RWPE1 (cell line): ENCODE data around the gene EFNA5.

Experiments
- CTCF ChIA-PET: fragments of 350-600 bp; sonication (Branson Sonifier 250); formaldehyde crosslinking; extraction: SDS; loops from one replicate; lab custom pipeline; 2021; lab: Yijun Ruan, JAX
- POLR2A ChIA-PET: fragments of 400-600 bp; formaldehyde crosslinking; extraction: SDS; loops from one replicate; lab custom pipeline; 2020; ENCODE audit warnings: antibody characterized with exemption; ENCODE audit not compliant: low non-redundant PET; lab: Yijun Ruan, JAX
- DNase-seq: peaks from one replicate; pipeline ENCODE4 v3.0.0; 2012; ENCODE audit warnings: low spot score
- H3K27ac ChIP-seq: fragments of 450-650 bp; 2 replicates; pipeline ENCODE4 v1.5.1; 2017
- TF ChIP-seq, protein P1 (sequence below): fragments of 450-650 bp; conservative IDR thresholded peaks from 2 replicates; pipeline ENCODE4 v1.5.1; 2017; ENCODE audit warnings: low read depth, mild to moderate bottlenecking

The EFNA5 gene

DNA sequence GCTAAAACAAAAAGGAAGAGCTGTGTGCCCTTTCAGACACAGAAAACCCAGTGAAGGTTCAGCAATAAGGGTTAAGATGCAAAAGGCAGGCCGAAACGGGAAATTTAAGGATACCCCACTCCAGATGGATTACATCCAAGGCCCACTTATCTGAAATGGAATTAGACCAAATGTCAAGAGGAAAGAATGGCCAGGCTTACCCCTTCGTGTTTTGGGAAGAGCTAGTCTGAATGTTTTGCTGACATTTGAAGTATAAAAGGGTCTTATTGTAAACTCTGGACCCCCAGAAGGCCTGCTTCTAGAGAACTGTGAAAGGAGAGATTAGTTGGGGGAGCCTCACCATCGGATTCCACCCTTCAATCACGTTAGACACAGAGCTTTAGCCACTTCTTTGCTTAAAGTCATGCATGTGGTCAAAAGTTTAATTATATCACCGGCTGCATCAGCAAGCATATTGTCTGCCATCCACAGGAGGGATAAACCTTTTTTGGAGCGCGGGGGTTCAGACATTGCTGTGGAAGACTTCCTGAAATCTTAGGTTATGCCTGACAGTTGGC, 93.3 kb downstream of the EFNA5 start:
- ChIA-PET POLR2A (no interaction called here), CTCF (interaction anchor here (0.6 to 1.0 kb wide), 4 partner anchors 36 to 1143 kb away, joined by 3 to 6 read pairs (median 4); no protein-coding TSS in a partner anchor)
- peak overlapping the region; percentile 63 for H3K27ac ChIP-seq

DNA sequence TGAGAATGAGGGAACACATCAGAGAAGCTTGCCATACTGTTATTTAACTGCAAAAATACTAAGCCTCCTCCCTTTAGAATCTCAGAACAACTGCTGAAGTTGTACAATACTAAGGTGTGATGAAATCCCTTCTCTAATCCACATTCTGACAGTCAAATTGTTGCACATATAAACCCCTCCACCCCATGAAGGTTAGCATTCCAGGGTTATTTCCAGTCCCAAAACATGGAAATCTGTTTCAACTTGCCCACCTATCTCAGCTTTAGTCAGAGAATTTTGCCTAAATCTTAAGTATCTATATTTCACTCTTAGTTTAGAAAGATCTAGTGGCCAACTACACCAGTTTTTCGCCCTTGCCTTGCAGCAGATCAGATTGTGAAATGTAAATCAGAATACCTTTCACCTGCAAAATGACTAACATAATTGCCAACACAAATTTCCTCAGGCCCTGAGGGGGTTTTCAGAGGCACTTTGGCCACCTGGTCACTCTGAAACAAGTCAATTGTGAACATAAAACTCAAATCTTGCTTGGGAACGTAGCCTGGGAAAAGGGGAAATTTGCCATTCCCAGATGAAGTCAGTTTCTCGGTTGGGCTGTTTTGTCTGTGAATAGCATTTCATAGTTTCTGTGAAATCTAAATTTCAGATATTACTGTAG, 93.9 kb downstream of the EFNA5 start:
- H3K27ac ChIP-seq, result peak overlapping the region; percentile 63
- TF ChIP-seq, protein P1, sequence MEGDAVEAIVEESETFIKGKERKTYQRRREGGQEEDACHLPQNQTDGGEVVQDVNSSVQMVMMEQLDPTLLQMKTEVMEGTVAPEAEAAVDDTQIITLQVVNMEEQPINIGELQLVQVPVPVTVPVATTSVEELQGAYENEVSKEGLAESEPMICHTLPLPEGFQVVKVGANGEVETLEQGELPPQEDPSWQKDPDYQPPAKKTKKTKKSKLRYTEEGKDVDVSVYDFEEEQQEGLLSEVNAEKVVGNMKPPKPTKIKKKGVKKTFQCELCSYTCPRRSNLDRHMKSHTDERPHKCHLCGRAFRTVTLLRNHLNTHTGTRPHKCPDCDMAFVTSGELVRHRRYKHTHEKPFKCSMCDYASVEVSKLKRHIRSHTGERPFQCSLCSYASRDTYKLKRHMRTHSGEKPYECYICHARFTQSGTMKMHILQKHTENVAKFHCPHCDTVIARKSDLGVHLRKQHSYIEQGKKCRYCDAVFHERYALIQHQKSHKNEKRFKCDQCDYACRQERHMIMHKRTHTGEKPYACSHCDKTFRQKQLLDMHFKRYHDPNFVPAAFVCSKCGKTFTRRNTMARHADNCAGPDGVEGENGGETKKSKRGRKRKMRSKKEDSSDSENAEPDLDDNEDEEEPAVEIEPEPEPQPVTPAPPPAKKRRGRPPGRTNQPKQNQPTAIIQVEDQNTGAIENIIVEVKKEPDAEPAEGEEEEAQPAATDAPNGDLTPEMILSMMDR, result no peak
- peak; percentile 89 for DNase-seq
- ChIA-PET POLR2A (no interaction called here), CTCF (interaction anchor here (0.6 to 0.7 kb wide), 4 partner anchors 35 to 1143 kb away, joined by 3 to 6 read pairs (median 3); no protein-coding TSS in a partner anchor)

More for the DNA sequence above, 93.3 kb downstream of the EFNA5 start:
- no peak for DNase-seq
- TF ChIP-seq, protein P1, result no peak

DNA sequence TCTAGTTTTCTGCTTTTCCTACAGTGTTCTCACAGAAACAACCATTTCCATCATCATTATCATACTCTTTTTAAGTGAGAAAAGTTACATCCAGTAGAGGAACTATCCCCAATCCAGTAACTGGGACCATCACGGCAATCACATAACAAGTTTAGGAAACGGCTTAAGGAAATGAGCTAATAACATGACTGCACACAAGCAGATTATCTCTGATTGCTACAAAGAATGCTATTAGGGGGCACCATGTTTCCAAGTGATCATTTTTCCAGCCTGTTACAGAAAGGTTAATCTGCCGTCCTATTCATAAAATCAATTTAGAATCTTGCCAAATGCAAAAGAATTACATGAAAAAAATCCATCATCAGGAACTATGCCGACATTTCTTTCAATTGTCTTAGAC, 94.6 kb downstream of the EFNA5 start:
- ChIA-PET POLR2A (no interaction called here), CTCF (interaction anchor here (0.7 kb wide), 1 partner anchor 254 kb away, joined by 3 read pairs; no protein-coding TSS in a partner anchor)
- DNase-seq, result no peak
- TF ChIP-seq, protein P1, result no peak
- H3K27ac ChIP-seq, result no peak overlapping the region

DNA sequence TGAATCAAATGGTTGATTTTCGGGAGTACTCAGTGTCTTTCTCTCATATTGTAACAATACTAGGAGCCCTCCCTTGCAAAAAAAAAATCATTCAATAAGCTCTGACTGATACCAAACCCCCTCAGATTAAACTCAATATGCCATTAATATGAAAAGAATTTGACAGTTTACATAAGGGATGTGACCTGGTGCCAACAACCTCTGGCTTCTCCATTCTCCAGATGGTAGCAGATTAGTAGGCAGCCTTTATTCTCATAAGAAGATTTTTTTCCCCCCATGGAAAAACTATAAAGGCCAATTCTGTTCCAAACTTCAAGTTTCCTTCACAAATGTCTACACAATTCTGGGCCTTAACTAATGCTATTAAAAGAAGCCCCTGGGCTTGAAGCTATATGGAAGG, 96.5 kb downstream of the EFNA5 start:
- POLR2A ChIA-PET, result no interaction called here
- CTCF ChIA-PET, result interaction anchor here (0.6 to 0.9 kb wide), 2 partner anchors 74 to 138 kb away, joined by 3 to 4 read pairs; no protein-coding TSS in a partner anchor
- DNase-seq, result no peak
- TF ChIP-seq, protein P1, result no peak
- no peak overlapping the region for H3K27ac ChIP-seq

DNA sequence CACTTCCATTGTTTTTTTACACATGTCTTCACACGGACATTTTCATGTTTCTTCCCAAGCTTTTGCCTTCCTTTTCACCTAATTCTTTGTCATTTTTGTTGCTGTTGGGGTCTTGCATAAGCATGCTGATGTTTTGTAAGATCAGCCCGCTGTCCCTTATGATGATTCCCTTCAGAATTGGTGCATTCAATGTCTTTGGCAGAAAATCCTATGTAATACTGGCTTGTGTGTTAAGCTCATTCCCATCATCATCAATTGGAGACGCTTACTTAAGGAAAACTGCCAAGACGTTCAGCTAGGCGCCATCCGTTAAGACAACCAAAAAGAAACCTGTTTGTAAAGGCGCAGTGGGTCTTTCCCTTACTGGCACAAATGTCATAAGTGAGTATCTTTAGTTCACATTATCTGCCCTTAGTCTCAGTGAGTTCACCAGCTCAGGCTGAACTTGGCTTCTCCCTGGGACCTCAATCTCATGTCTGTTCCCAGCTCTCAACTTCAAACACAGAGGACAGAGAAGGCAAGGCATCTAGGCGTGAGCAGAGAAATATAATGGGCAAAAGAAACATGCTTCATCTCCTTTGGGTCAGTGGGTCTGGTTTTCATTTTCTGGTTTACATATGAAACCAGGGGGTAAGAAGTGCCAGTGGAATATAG, 97.9 kb downstream of the EFNA5 start:
- no peak for DNase-seq
- no peak overlapping the region for H3K27ac ChIP-seq
- ChIA-PET CTCF (interaction anchor here (0.6 to 1.7 kb wide), 23 partner anchors 13 to 384 kb away, joined by 3 to 9 read pairs (median 4); no protein-coding TSS in a partner anchor), POLR2A (interaction anchor here (0.8 kb wide), 1 partner anchor 16 kb away, joined by 3 read pairs; no protein-coding TSS in a partner anchor)
- TF ChIP-seq, protein P1, result no peak
